ENCODE results near the gene AUH. TPM values are rescaled to one million over a fixed set of nuclear protein-coding genes. Genes with fewer than 3 reads are reported as not detected.

The AUH gene
- total RNA-seq, 4 donors from 2014 or later = 26.4 to 34.3 (median 31.2) TPM

DNA sequence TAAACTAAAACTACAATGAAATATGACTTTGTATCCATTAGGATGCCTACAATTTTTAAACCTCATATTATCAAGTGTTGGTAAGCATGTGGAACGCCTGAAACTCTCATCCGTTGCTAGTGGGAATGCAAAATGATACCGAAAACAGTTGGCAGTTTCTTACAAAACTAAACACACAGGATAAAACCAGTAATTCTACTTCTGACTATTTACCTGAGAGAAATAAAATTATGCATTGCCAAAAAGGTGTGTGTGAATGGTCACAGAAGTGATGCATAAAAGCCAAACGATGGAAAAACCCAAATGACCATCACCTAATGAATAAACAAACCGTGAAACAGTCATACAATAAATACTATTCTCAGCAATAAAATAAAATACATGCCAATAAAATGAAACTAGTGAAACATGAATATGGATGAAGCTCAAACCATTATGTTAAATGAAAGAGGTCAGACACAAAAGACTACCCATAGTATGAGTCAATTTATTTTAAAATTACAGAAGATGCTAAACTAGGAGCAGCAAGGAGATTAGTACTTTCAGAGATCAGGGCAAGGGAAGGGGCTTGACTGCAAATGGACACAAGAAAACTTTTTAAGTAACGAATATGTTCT, 13.4 kb downstream of the AUH start:
- DNase-seq (ENCODE audit: low spot score) = no peak
- TF ChIP-seq, protein P1, sequence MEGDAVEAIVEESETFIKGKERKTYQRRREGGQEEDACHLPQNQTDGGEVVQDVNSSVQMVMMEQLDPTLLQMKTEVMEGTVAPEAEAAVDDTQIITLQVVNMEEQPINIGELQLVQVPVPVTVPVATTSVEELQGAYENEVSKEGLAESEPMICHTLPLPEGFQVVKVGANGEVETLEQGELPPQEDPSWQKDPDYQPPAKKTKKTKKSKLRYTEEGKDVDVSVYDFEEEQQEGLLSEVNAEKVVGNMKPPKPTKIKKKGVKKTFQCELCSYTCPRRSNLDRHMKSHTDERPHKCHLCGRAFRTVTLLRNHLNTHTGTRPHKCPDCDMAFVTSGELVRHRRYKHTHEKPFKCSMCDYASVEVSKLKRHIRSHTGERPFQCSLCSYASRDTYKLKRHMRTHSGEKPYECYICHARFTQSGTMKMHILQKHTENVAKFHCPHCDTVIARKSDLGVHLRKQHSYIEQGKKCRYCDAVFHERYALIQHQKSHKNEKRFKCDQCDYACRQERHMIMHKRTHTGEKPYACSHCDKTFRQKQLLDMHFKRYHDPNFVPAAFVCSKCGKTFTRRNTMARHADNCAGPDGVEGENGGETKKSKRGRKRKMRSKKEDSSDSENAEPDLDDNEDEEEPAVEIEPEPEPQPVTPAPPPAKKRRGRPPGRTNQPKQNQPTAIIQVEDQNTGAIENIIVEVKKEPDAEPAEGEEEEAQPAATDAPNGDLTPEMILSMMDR (IDR thresholded peaks at IDR 0.05) = no peak
- no peak for ATAC-seq (ENCODE audit: low FRiP score)

DNA sequence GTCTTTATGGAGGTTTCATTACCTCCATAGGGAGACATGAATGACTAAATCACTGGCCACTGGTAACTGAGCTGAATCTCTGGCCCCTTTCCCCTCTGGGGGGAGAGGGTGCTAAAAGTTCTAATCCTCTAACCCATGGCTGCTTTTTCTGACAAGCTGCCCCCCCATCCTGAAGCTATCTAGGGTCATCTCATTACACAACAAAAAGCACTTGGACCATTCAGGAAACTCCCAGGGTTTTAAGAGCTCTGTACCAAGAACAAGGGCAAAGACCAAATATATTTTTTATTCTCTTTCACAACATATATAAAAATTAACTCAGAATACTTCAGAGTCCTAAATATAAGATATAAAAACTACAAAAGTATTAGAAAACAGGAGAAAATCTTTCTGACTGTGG, 14.3 kb downstream of the AUH start:
- no peak for DNase-seq (ENCODE audit: low spot score)
- ATAC-seq (ENCODE audit: low FRiP score) = no peak
- TF ChIP-seq, protein P1 (IDR thresholded peaks at IDR 0.05) = no peak

DNA sequence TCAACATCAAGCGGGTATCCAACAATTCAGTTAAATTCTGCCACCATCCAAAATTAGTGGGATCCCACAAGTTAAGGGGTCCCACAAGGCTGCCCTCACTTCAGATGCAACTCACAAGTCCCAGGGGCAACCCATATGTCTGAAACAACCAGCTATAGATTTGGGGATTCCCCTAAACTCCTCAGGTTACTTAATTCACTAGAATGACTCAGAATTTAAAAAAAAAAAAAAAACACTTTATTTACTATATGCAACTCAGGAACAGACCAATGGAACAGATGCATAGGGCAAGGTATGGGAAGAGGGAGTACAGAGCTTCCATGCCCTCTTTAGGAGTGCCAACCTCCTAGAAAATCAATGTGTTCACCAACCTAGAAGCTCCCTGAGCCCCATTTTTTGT, 15.1 kb downstream of the AUH start:
- no peak for DNase-seq (ENCODE audit: low spot score)
- no peak for ATAC-seq (ENCODE audit: low FRiP score)
- TF ChIP-seq, protein P1 (IDR thresholded peaks at IDR 0.05) = no peak

GRCh38 chr9:91345978-91346377, 15.7 kb downstream of the AUH start:
- TF ChIP-seq, protein P1 (IDR thresholded peaks at IDR 0.05) = no peak
- ATAC-seq (ENCODE audit: low FRiP score) (no peak), DNase-seq (ENCODE audit: low spot score) (no peak)

DNA sequence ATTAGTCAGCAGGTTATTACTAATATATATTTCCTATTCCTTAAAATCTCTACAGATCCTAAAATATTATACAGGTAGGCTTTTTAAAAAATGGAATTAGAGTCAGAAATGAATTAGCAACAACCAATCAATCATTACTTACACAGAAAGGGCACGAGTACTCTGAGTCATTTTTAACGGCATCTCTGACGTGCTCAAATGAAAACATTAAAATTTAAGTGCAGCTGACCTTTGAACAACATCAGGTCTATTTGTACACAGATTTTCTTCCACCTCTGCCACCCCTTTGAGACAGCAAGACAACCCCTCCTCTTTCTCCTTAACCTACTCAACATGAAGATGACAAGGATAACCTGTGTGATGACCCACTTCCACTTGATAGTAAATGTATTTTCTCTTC, 19.1 kb downstream of the AUH start:
- DNase-seq (ENCODE audit: low spot score) (no peak), ATAC-seq (ENCODE audit: low FRiP score) (no peak)
- TF ChIP-seq, protein P1 (IDR thresholded peaks at IDR 0.05) = no peak

GRCh38 chr9:91341749-91342148, 20.0 kb downstream of the AUH start:
- DNase-seq (ENCODE audit: low spot score) = no peak
- no peak for ATAC-seq (ENCODE audit: low FRiP score)
- TF ChIP-seq, protein P1 (IDR thresholded peaks at IDR 0.05) = no peak

DNA sequence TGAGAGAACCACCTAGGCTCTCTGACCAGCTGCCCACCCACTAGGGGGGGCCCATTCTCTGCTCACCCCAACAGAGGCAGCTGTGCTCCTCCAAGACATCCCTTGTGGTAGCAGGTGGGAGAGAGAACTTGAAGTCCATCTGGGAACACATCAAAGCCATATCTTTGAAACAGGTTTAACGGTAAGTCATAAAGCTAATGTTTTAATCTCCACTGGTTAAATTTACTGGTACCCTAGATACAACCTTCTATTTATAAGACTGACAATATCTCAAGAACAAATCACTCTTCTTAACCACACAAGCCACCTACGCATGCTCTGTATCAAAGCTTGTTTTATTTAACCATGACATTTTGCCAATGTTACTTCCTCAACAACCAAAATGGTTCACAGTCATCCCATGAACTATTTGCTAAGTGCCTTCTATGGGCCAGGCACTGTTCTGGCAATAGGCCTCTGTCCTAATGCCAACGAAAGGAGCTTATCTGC, 20.4 kb downstream of the AUH start:
- ATAC-seq (ENCODE audit: low FRiP score) = no peak
- TF ChIP-seq, protein P1 (IDR thresholded peaks at IDR 0.05) = no peak

More for the DNA sequence above, 20.4 kb downstream of the AUH start:
- DNase-seq (ENCODE audit: low spot score) = no peak

Measured in omental fat pad (tissue), 4 donors.